K562 (cell line): ENCODE results near the gene CNNM2. TPM values are rescaled to one million over a fixed set of nuclear protein-coding genes. Genes with fewer than 3 reads are reported as not detected.

Experiments
- ATAC-seq: fragments of 200-7000 bp; cut with Tn5 transposase; 3 replicates; pipeline ENCODE4 v1.9.1; 2020; ENCODE audit warnings: moderate library complexity
- BruUV-seq: library from RNA; stranded (reverse); fragments of 400-500 nt; replicated peaks from 2 replicates; lab custom pipeline; 2021; lab: Mats Ljungman, UMichigan
- CTCF ChIA-PET: fragments of 300-600 bp; formaldehyde crosslinking; extraction: SDS; loops from one replicate; lab custom pipeline; 2021; ENCODE audit warnings: low intra/inter-chr PET ratio; lab: Yijun Ruan, JAX
- POLR2A ChIA-PET: fragments of 300-600, 350-650 bp; sonication (Branson Sonifier 250); formaldehyde crosslinking; extraction: SDS; loops from one replicate; lab custom pipeline; 2021; ENCODE audit warnings: antibody characterized with exemption, inconsistent platforms; lab: Yijun Ruan, JAX
- DNase-seq, 4 experiments: peaks; one replicate each; pipeline versions ENCODE4 v3.0.0 to v3.0.0-alpha.2; 2011 to 2018; ENCODE audit warnings: low spot score in 3 of 4, mixed read lengths in 3 of 4; ENCODE audit errors: extremely low read depth in 1 of 4
- FAIRE-seq: peaks from 2 replicates; lab custom pipeline; 2011; peaks lifted over from hg19 to GRCh38; lab: Jason Lieb, UNC
- H2AFZ ChIP-seq: 2 replicates; pipeline ENCODE4 v1.6.0; 2011; ENCODE audit warnings: low read depth, low read length, control low read depth, inconsistent platforms
- H3K27ac ChIP-seq: fragments of 200-600 bp; 3 replicates; pipeline ENCODE4 v1.8.0; 2011; ENCODE audit warnings: low read depth, mild to moderate bottlenecking, control low read depth, inconsistent platforms, low read length, moderate library complexity, mixed read lengths; ENCODE audit errors: extremely low read depth
- H3K27me3 ChIP-seq, 2 experiments: fragments of 300-600 bp in 1 of 2; 2 replicates in 1 of 2; 3 replicates in 1 of 2; pipeline versions ENCODE4 v1.6.0 to v1.8.0; 2011; ENCODE audit warnings: inconsistent platforms in 2 of 2, low read length in 2 of 2, mild to moderate bottlenecking in 1 of 2, mixed read lengths in 1 of 2, moderate library complexity in 1 of 2; ENCODE audit not compliant: control insufficient read depth in 2 of 2, insufficient read depth in 2 of 2
- H3K36me3 ChIP-seq: fragments of 300-600 bp; 3 replicates; pipeline ENCODE4 v1.8.0; 2011; ENCODE audit warnings: mild to moderate bottlenecking, low read length, inconsistent platforms; ENCODE audit not compliant: control insufficient read depth, insufficient read depth
- H3K4me1 ChIP-seq, 2 experiments: fragments of 200-600 bp in 1 of 2; replicated peaks in 1 of 2; 2 replicates in 1 of 2; 3 replicates in 1 of 2; pipeline versions ENCODE4 v1.5.1 to v1.8.0; 2011; ENCODE audit warnings: inconsistent platforms in 2 of 2, low read length in 2 of 2, mild to moderate bottlenecking in 1 of 2, mixed read lengths in 1 of 2, moderate library complexity in 1 of 2; ENCODE audit not compliant: control insufficient read depth in 2 of 2, insufficient read depth in 2 of 2
- H3K4me2 ChIP-seq: 2 replicates; pipeline ENCODE4 v1.6.1; 2011; ENCODE audit warnings: low read length, control low read depth, inconsistent platforms, mixed read lengths; ENCODE audit not compliant: insufficient read depth
- H3K4me3 ChIP-seq: fragments of 200-600 bp; sonication (generic), shearing (Covaris generic); 2 replicates; pipeline ENCODE4 v1.5.1; 2016; ENCODE audit warnings: control low read depth, inconsistent platforms
- H3K79me2 ChIP-seq: fragments of 200-600 bp; 3 replicates; pipeline ENCODE4 v1.8.0; 2011; ENCODE audit warnings: low read length, inconsistent platforms; ENCODE audit not compliant: control insufficient read depth, insufficient read depth
- H3K9ac ChIP-seq, 2 experiments: 2 replicates each; pipeline versions ENCODE4 v1.6.0 to v1.6.1; 2011; ENCODE audit warnings: low read depth in 2 of 2, low read length in 2 of 2, control low read depth in 1 of 2, inconsistent platforms in 1 of 2, mild to moderate bottlenecking in 1 of 2, mixed read lengths in 1 of 2; ENCODE audit not compliant: insufficient read depth in 1 of 2
- H3K9me1 ChIP-seq: one replicate; pipeline ENCODE4 v1.6.0; 2011; ENCODE audit warnings: inconsistent platforms, mild to moderate bottlenecking, low read length, moderate library complexity; ENCODE audit not compliant: control insufficient read depth, insufficient read depth
- H3K9me3 ChIP-seq: replicated peaks from 2 replicates; pipeline ENCODE4 v1.5.1; 2011; ENCODE audit warnings: low read depth, low read length, inconsistent platforms; ENCODE audit not compliant: control insufficient read depth, insufficient read depth
- H4K20me1 ChIP-seq: replicated peaks from 2 replicates; pipeline ENCODE4 v1.6.1; 2011; ENCODE audit warnings: low read length, inconsistent platforms, mixed read lengths; ENCODE audit not compliant: control insufficient read depth, insufficient read depth
- ETS1 ChIP-seq: conservative IDR thresholded peaks from 2 replicates; pipeline ENCODE4 v1.6.1; 2011; ENCODE audit warnings: low read depth, mild to moderate bottlenecking, low read length; ENCODE audit not compliant: control insufficient read depth
- GATAD2B ChIP-seq: fragments of 450-650 bp; IDR thresholded peaks from 2 replicates; pipeline ENCODE4 v1.6.1; 2017; ENCODE audit warnings: mild to moderate bottlenecking, borderline replicate concordance
- MCM5 ChIP-seq: fragments of 450-650 bp; IDR thresholded peaks from 2 replicates; pipeline ENCODE4 v1.6.1; 2016; ENCODE audit warnings: low read depth
- NR2F6 ChIP-seq: fragments of 450-650 bp; formaldehyde crosslinking; IDR thresholded peaks from 2 replicates; pipeline ENCODE4 v1.4.0; 2020; ENCODE audit warnings: mild to moderate bottlenecking
- POU5F1 ChIP-seq: fragments of 150-350 bp; IDR thresholded peaks from 2 replicates; pipeline ENCODE4 v1.6.1; 2014; ENCODE audit warnings: borderline replicate concordance, low read length, low read depth, mild to moderate bottlenecking; ENCODE audit not compliant: partially characterized antibody
- RCOR1 ChIP-seq, 2 experiments: IDR thresholded peaks; 2 replicates each; pipeline ENCODE4 v1.6.1; 2012; ENCODE audit warnings: low read depth in 2 of 2, low read length in 2 of 2, borderline replicate concordance in 1 of 2, improper control_type of control experiment in 1 of 2
- TEAD1 ChIP-seq, 2 experiments: fragments of 450-650 bp in 1 of 2; sonication (generic) in 1 of 2; formaldehyde crosslinking; IDR thresholded peaks; 2 replicates each; pipeline versions ENCODE4 v1.4.0 to v1.8.0; 2020 to 2022; ENCODE audit warnings: mild to moderate bottlenecking in 2 of 2, missing genetic modification reagents in 1 of 2
- ZFP91 ChIP-seq: sonication (generic); formaldehyde crosslinking; IDR thresholded peaks from 2 replicates; pipeline ENCODE4 v1.8.0; 2022; ENCODE audit warnings: mild to moderate bottlenecking, missing genetic modification reagents
- ZNF277 ChIP-seq: fragments of 250-450 bp; sonication (Bioruptor Pico); IDR thresholded peaks from 2 replicates; pipeline ENCODE4 v1.8.0; 2022; ENCODE audit warnings: inconsistent platforms, mild to moderate bottlenecking, moderate library complexity, borderline replicate concordance
- ZNF507 ChIP-seq: conservative IDR thresholded peaks from 2 replicates; pipeline ENCODE4 v1.6.1; 2017; ENCODE audit warnings: missing genetic modification characterization, missing compliant biosample characterization
- ZSCAN32 ChIP-seq: fragments of 450-650 bp; formaldehyde crosslinking; IDR thresholded peaks from 2 replicates; pipeline ENCODE4 v1.4.0; 2020; ENCODE audit warnings: mild to moderate bottlenecking, moderate library complexity
- WGBS: fragments of 100-300 bp; shearing (Covaris generic); methylation state at CpG from one replicate; pipeline ENCODE4 v1.1.6; 2016; ENCODE audit warnings: low coverage, mixed read lengths; ENCODE audit not compliant: insufficient coverage; ENCODE audit errors: missing lambda C conversion rate; 5-methylcytosine and 5-hydroxymethylcytosine counted together
- in situ Hi-C: fragments of 300-500 bp; cut with MboI; formaldehyde crosslinking; loops from 4 replicates; pipeline ENCODE4 v1.15.0; 2018; ENCODE audit warnings: inconsistent platforms, mixed read lengths
- intact Hi-C: fragments of 100-400 bp; cut with micrococcal nuclease; formaldehyde crosslinking; loops from 2 replicates; pipeline ENCODE4 v1.14.2; 2022
- polyA plus RNA-seq, 8 experiments: library from polyadenylated mRNA; depleted of rRNA in 4 of 8; stranded (reverse) in 5 of 8; unstranded in 3 of 8; fragments of >200 nt; fragmentation: Nextera tagmentation in 2 of 8; fragmentation: Illumina TruSeq in 1 of 8; extraction: Ambion mirVana in 2 of 8; extraction: Trizol in 1 of 8; gene quantifications; 2 replicates each; pipeline versions ENCODE4 v1.2.1 to v1.2.3, GENCODE V29; 2011 to 2014; ENCODE audit warnings: inconsistent platforms in 1 of 8, missing spikeins in 1 of 8
- total RNA-seq, 7 experiments: library from RNA; depleted of rRNA in 6 of 7; stranded (reverse); fragments of >200 nt in 6 of 7; fragmentation: Illumina TruSeq in 2 of 7; extraction: Trizol in 2 of 7; gene quantifications; 2 replicates each; pipeline versions ENCODE4 v1.2.1 to v1.2.3, GENCODE V29; 2011 to 2021; ENCODE audit warnings: low replicate concordance in 1 of 7

CNNM2 gene
- total and polyA plus RNA-seq, 9 of the 15 experiments (the other 6 are each of a cell fraction or from before 2014, with no cell fraction given) = 0.21 to 5.0 (median 1.3) TPM

GRCh38 chr10:102949916-102950315, 31.8 kb downstream of the CNNM2 start:
- BruUV-seq = no TSS peak
- intact Hi-C loops = no loop called here
- FAIRE-seq (no peak), DNase-seq (no peak), ATAC-seq (no peak)
- TF ChIP-seq GATAD2B (no peak), ETS1 (no peak), TEAD1 (CRISPR knock-in tag; IDR thresholded peaks at IDR 0.05) (no peak), NR2F6 (CRISPR knock-in tag) (no peak), ZSCAN32 (CRISPR knock-in tag) (no peak), RCOR1 (IDR thresholded peaks at IDR 0.05; ENCODE audit: borderline replicate concordance in 1 of 2, low read depth in 2 of 2, low read length in 2 of 2) (no peak), MCM5 (no peak), ZFP91 (CRISPR knock-in tag) (no peak), ZNF277 (CRISPR knock-in tag) (no peak), POU5F1 (no peak), ZNF507 (tag) (no peak)
- Histone ChIP-seq H3K9me1 (no peaks in the 10 kb centered on the region), H2AFZ (no peak overlapping the region), H3K79me2 (no peaks in the 10 kb centered on the region), H3K4me3 (no peak overlapping the region), H4K20me1 (no peaks in the 10 kb centered on the region), H3K4me2 (no peak overlapping the region), H3K9me3 (no peaks in the 10 kb centered on the region), H3K9ac (no peak overlapping the region), H3K27me3 (no peaks in the 10 kb centered on the region), H3K27ac (no peak overlapping the region), H3K36me3 (no peaks in the 10 kb centered on the region), H3K4me1 (peaks cover 7 to 14% of the 10 kb centered on the region in 2 experiments)
- in situ Hi-C loops = no loop called here
- ChIA-PET POLR2A (interaction anchor here (0.6 to 0.9 kb wide), 2 partner anchors 8 to 39 kb away, joined by 3 read pairs; no protein-coding TSS in a partner anchor), CTCF (no interaction called here)
- WGBS = 88% methylated on average over 4 of the region's 4 CpGs
